H1 (cell line): ENCODE data around the gene TMEM51. TPM values are rescaled to one million over a fixed set of nuclear protein-coding genes. Genes with fewer than 3 reads are reported as not detected.

Experiments used
- CBX8 ChIP-seq: fragments of 300-800, 300-1000 bp; sonication (generic); IDR thresholded peaks from 2 replicates; pipeline ENCODE4 v1.7.1; 2016; ENCODE audit warnings: low read depth, low read length, borderline replicate concordance
- E2F6 ChIP-seq: IDR thresholded peaks from 2 replicates; pipeline ENCODE4 v1.6.1; 2012; ENCODE audit warnings: inconsistent platforms
- EZH2 ChIP-seq: fragments of 200-600 bp; sonication (generic); IDR thresholded peaks from 2 replicates; pipeline ENCODE4 v1.7.1; 2012; ENCODE audit warnings: low read depth, mild to moderate bottlenecking, moderate library complexity, low read length, inconsistent platforms; ENCODE audit not compliant: severe bottlenecking
- FOSL1 ChIP-seq: IDR thresholded peaks from 2 replicates; pipeline ENCODE4 v1.6.1; 2011; ENCODE audit warnings: mild to moderate bottlenecking, low read depth, low read length, moderate library complexity; ENCODE audit not compliant: insufficient read depth
- HDAC6 ChIP-seq: IDR thresholded peaks from one replicate; pipeline ENCODE4 v1.7.1; 2012; ENCODE audit warnings: low read depth, mild to moderate bottlenecking, inconsistent platforms, low read length, moderate library complexity
- NANOG ChIP-seq: IDR thresholded peaks from 2 replicates; pipeline ENCODE4 v1.6.1; 2011; ENCODE audit warnings: low read length, low read depth, mild to moderate bottlenecking, inconsistent platforms; ENCODE audit not compliant: insufficient read depth, poor library complexity, severe bottlenecking
- RNF2 ChIP-seq: fragments of 200-900, 300-1000 bp; sonication (generic); IDR thresholded peaks from 2 replicates; pipeline ENCODE4 v1.7.1; 2016; ENCODE audit warnings: borderline replicate concordance, low read depth, mild to moderate bottlenecking, antibody characterized with exemption, low read length; ENCODE audit not compliant: poor library complexity, severe bottlenecking; ENCODE audit errors: missing control alignments
- SAP30 ChIP-seq: fragments of 300-600 bp; sonication (generic); IDR thresholded peaks from 2 replicates; pipeline ENCODE4 v1.7.1; 2012; ENCODE audit warnings: low read length, moderate library complexity, mild to moderate bottlenecking, inconsistent platforms; ENCODE audit not compliant: insufficient read depth, insufficient replicate concordance
- SP2 ChIP-seq: IDR thresholded peaks from 2 replicates; pipeline ENCODE4 v1.6.1; 2012; ENCODE audit warnings: mild to moderate bottlenecking, low read length, inconsistent platforms
- USF2 ChIP-seq: IDR thresholded peaks from 2 replicates; pipeline ENCODE4 v1.6.1; 2011; ENCODE audit warnings: low read length, improper control_type of control experiment
- polyA plus RNA-seq, 7 experiments: library from polyadenylated mRNA; depleted of rRNA in 3 of 7; stranded (reverse) in 5 of 7; unstranded in 2 of 7; fragments of >200 nt in 5 of 7; fragments of 200-250 nt in 2 of 7; gene quantifications; 1 replicate in 5 of 7; 2 replicates in 1 of 7; 4 replicates in 1 of 7; pipeline versions ENCODE4 v1.2.1 to v1.2.3, GENCODE V29; 2011 to 2013; ENCODE audit warnings: missing spikeins in 2 of 7, mixed read lengths in 2 of 7
- total RNA-seq: library from RNA; stranded (reverse); fragmentation: NEBNext Ultra II Directional; extraction: Animal tissue kit (Norgen Biotek cat#: 25700); gene quantifications from 2 replicates; pipeline ENCODE4 v1.2.1, GENCODE V29; 2021

Gene TMEM51
- total and polyA plus RNA-seq, 2 of the 8 experiments (the other 6 are each of a cell fraction or from before 2014, with no cell fraction given): 9.9 to 10.7 TPM

- TF ChIP-seq USF2: no peak
- TF ChIP-seq SAP30: no peak
- TF ChIP-seq RNF2: no peak
- no peak for TF ChIP-seq SP2
- TF ChIP-seq CBX8: no peak
- no peak for TF ChIP-seq HDAC6
- no peak for TF ChIP-seq E2F6
- TF ChIP-seq EZH2: no peak
- no peak for TF ChIP-seq FOSL1
- no peak for TF ChIP-seq NANOG
- TF ChIP-seq, all 59 proteins: peak for 0
These were observed 31.1 kb downstream of the TMEM51 start (continued) for GRCh38 chr1:15184436-15185241.
